ENCODE measurements around the gene DEF6. TPM values are rescaled to one million over a fixed set of nuclear protein-coding genes. Genes with fewer than 3 reads are reported as not detected.

Gene DEF6
- total RNA-seq (1 to 10 TPM; 2.2 to 3.6 (median 2.7) TPM), polyA plus RNA-seq (1.3 TPM)
- long read RNA-seq, donor 1, transcript DEF6-201 (11 exons, 2,262 nt) = major isoform, 8 of 10 reads
- long read RNA-seq, donor 1, partial matches to known transcripts = 1 of 10 reads
- long read RNA-seq, donor 1, other reads (novel, unspliced or antisense) = 1 of 10 reads
- long read RNA-seq, donor 2, partial matches to known transcripts = 0 of 4 reads
- long read RNA-seq, donor 2, other reads (novel, unspliced or antisense) = 1 of 4 reads
- long read RNA-seq, donor 3, transcript DEF6-201 (11 exons, 2,262 nt) = major isoform, 10 of 15 reads
- long read RNA-seq, donor 3, partial matches to known transcripts = 2 of 15 reads
- long read RNA-seq, donor 3, other reads (novel, unspliced or antisense) = 3 of 15 reads
- long read RNA-seq, donor 4 = 0 reads

- Histone ChIP-seq H3K4me1 (ENCODE audit: control insufficient read depth, insufficient read depth, low read length) (no peaks in the 10 kb centered on the region), H3K27ac (ENCODE audit: low read length) (no peak within 1 kb of the TSS), H3K4me3 (ENCODE audit: low read length) (no peak within 1 kb of the TSS), H3K9me3 (ENCODE audit: control insufficient read depth, low read length) (no peaks in the 10 kb centered on the region), H3K27me3 (ENCODE audit: control insufficient read depth, insufficient read depth) (no peaks in the 10 kb centered on the region)
- ATAC-seq (peak; percentile 94), DNase-seq (peak; percentile 82 to 94 (median 93))
- intact Hi-C loops (cut with DNase I) = loop anchor here in 1 of 4 donors (5.0 kb wide), 1 partner anchor 154 kb away; the partner anchor contains the start of gene FANCE
- 24% methylated on average over 35 of the region's 35 CpGs for WGBS
These were observed at the start of gene DEF6 for GRCh38 chr6:35297601-35298481. DEF6 (plus strand) TSS chr6:35297818; CDS start chr6:35297857, 39 bp downstream.

GRCh38 chr6:35248300-35248699, 49.3 kb upstream of the DEF6 start:
- ATAC-seq (no peak), DNase-seq (no peak)
- H3K27me3 ChIP-seq (ENCODE audit: control insufficient read depth, insufficient read depth) = no peaks in the 10 kb centered on the region
- peaks cover 9% of the 10 kb centered on the region for H3K4me1 ChIP-seq (ENCODE audit: control insufficient read depth, insufficient read depth, low read length)
- 51% methylated on average over 3 of the region's 3 CpGs for WGBS
- no peaks in the 10 kb centered on the region for H3K9me3 ChIP-seq (ENCODE audit: control insufficient read depth, low read length)
- intact Hi-C loops (cut with DNase I) = loop anchor here in 2 of 4 donors (10.0 kb wide), 2 partner anchors 103 to 263 kb away; partner anchors contain the start of gene TCP11 (in 1 of the 2)
- no peak overlapping the region for H3K4me3 ChIP-seq (ENCODE audit: low read length)
- no peak overlapping the region for H3K27ac ChIP-seq (ENCODE audit: low read length)

GRCh38 chr6:35248965-35249364, 48.7 kb upstream of the DEF6 start:
- Histone ChIP-seq H3K9me3 (ENCODE audit: control insufficient read depth, low read length) (no peaks in the 10 kb centered on the region), H3K4me3 (ENCODE audit: low read length) (no peak overlapping the region), H3K27ac (ENCODE audit: low read length) (no peak overlapping the region), H3K4me1 (ENCODE audit: control insufficient read depth, insufficient read depth, low read length) (peaks cover 9% of the 10 kb centered on the region), H3K27me3 (ENCODE audit: control insufficient read depth, insufficient read depth) (no peaks in the 10 kb centered on the region)
- DNase-seq (no peak), ATAC-seq (peak; percentile 9 to 13)
- intact Hi-C loops (cut with DNase I) = loop anchor here in 2 of 4 donors (10.0 kb wide), 2 partner anchors 104 to 264 kb away; partner anchors contain the start of gene TCP11 (in 1 of the 2)
- 61% methylated on average over 3 of the region's 3 CpGs for WGBS

- DNase-seq = no peak
- no peak for ATAC-seq
- intact Hi-C loops (cut with DNase I) = no loop called here
- WGBS = 100% methylated on average over 3 of the region's 3 CpGs
- Histone ChIP-seq H3K27me3 (ENCODE audit: control insufficient read depth, insufficient read depth) (no peaks in the 10 kb centered on the region), H3K4me1 (ENCODE audit: control insufficient read depth, insufficient read depth, low read length) (peaks cover 9% of the 10 kb centered on the region), H3K27ac (ENCODE audit: low read length) (no peak overlapping the region), H3K4me3 (ENCODE audit: low read length) (no peak overlapping the region), H3K9me3 (ENCODE audit: control insufficient read depth, low read length) (no peaks in the 10 kb centered on the region)
These were observed 45.7 kb upstream of the DEF6 start for GRCh38 chr6:35251949-35252348.

- 87% methylated on average over 1 of the region's 1 CpG for WGBS
- H3K4me1 ChIP-seq (ENCODE audit: control insufficient read depth, insufficient read depth, low read length) = peaks cover 9% of the 10 kb centered on the region
- no peaks in the 10 kb centered on the region for H3K9me3 ChIP-seq (ENCODE audit: control insufficient read depth, low read length)
- intact Hi-C loops (cut with DNase I) = no loop called here
- no peaks in the 10 kb centered on the region for H3K27me3 ChIP-seq (ENCODE audit: control insufficient read depth, insufficient read depth)
- ATAC-seq = no peak
- no peak overlapping the region for H3K4me3 ChIP-seq (ENCODE audit: low read length)
- no peak overlapping the region for H3K27ac ChIP-seq (ENCODE audit: low read length)
- DNase-seq = no peak
These were observed 44.4 kb upstream of the DEF6 start for GRCh38 chr6:35253249-35253648.

- intact Hi-C loops (cut with DNase I) = no loop called here
- Histone ChIP-seq H3K4me3 (ENCODE audit: low read length) (peak overlapping the region; percentile 74), H3K9me3 (ENCODE audit: control insufficient read depth, low read length) (no peaks in the 10 kb centered on the region), H3K4me1 (ENCODE audit: control insufficient read depth, insufficient read depth, low read length) (peaks cover 4% of the 10 kb centered on the region), H3K27me3 (ENCODE audit: control insufficient read depth, insufficient read depth) (no peaks in the 10 kb centered on the region), H3K27ac (ENCODE audit: low read length) (no peak overlapping the region)
- WGBS = 49% methylated on average over 7 of the region's 7 CpGs
- ATAC-seq (no peak), DNase-seq (no peak)
These were observed 39.3 kb upstream of the DEF6 start for GRCh38 chr6:35258336-35258735.

GRCh38 chr6:35258858-35259193, 38.8 kb upstream of the DEF6 start:
- intact Hi-C loops (cut with DNase I) = no loop called here
- H3K4me3 ChIP-seq (ENCODE audit: low read length) = peak overlapping the region; percentile 74
- ATAC-seq (peak in 1 of 2 donors; percentile 20), DNase-seq (no peak)
- WGBS = under 1% methylated on average over 20 of the region's 20 CpGs
- H3K27me3 ChIP-seq (ENCODE audit: control insufficient read depth, insufficient read depth) = no peaks in the 10 kb centered on the region
- peak overlapping the region; percentile 84 for H3K27ac ChIP-seq (ENCODE audit: low read length)
- H3K4me1 ChIP-seq (ENCODE audit: control insufficient read depth, insufficient read depth, low read length) = peaks cover 4% of the 10 kb centered on the region
- no peaks in the 10 kb centered on the region for H3K9me3 ChIP-seq (ENCODE audit: control insufficient read depth, low read length)

- Histone ChIP-seq H3K9me3 (ENCODE audit: control insufficient read depth, low read length) (no peaks in the 10 kb centered on the region), H3K4me1 (ENCODE audit: control insufficient read depth, insufficient read depth, low read length) (peaks cover 4% of the 10 kb centered on the region), H3K27ac (ENCODE audit: low read length) (peak within 1 kb of the TSS; percentile 84), H3K4me3 (ENCODE audit: low read length) (peak within 1 kb of the TSS; percentile 74), H3K27me3 (ENCODE audit: control insufficient read depth, insufficient read depth) (no peaks in the 10 kb centered on the region)
- DNase-seq = peak; percentile 99 to 100 (median 99)
- under 1% methylated on average over 82 of the region's 82 CpGs for whole genome bisulfite sequencing
- intact Hi-C loops (cut with DNase I) = no loop called here
- ATAC-seq = peak; percentile 96 to 97
These were observed 38.2 kb upstream of the DEF6 start, which contains the start of gene ZNF76 for GRCh38 chr6:35259194-35259947. ZNF76 (plus strand) TSS chr6:35259735; CDS start chr6:35281152, 21,417 bp downstream.

GRCh38 chr6:35259948-35260590, 37.5 kb upstream of the DEF6 start:
- H3K9me3 ChIP-seq (ENCODE audit: control insufficient read depth, low read length) = no peaks in the 10 kb centered on the region
- H3K4me3 ChIP-seq (ENCODE audit: low read length) = peak overlapping the region; percentile 74
- H3K27me3 ChIP-seq (ENCODE audit: control insufficient read depth, insufficient read depth) = no peaks in the 10 kb centered on the region
- H3K27ac ChIP-seq (ENCODE audit: low read length) = peak overlapping the region; percentile 84
- intact Hi-C loops (cut with DNase I) = no loop called here
- ATAC-seq = peak; percentile 75 to 82
- 4% methylated on average over 23 of the region's 23 CpGs for WGBS
- DNase-seq = peak; percentile 86 to 92 (median 90)
- H3K4me1 ChIP-seq (ENCODE audit: control insufficient read depth, insufficient read depth, low read length) = peaks cover 4% of the 10 kb centered on the region
